Keratinocyte (primary cell): ENCODE measurements around the gene OR1F1.

Experiments used
- EZH2 ChIP-seq: IDR thresholded peaks from one replicate; pipeline ENCODE4 v1.6.1; 2012; ENCODE audit warnings: inconsistent platforms, mild to moderate bottlenecking, low read length, moderate library complexity
- TF ChIP-seq, protein P1 (sequence below), 3 experiments: IDR thresholded peaks in 1 of 3; conservative IDR thresholded peaks in 1 of 3; optimal IDR thresholded peaks in 1 of 3; 2 replicates in 2 of 3; 3 replicates in 1 of 3; pipeline versions ENCODE3 to v1.5.1; 2011; ENCODE audit warnings: low read length in 3 of 3, mild to moderate bottlenecking in 3 of 3, moderate library complexity in 2 of 3, control low read depth in 1 of 3, inconsistent platforms in 1 of 3; ENCODE audit not compliant: insufficient read depth in 2 of 3; ENCODE audit errors: extremely low read depth in 1 of 3

DNA sequence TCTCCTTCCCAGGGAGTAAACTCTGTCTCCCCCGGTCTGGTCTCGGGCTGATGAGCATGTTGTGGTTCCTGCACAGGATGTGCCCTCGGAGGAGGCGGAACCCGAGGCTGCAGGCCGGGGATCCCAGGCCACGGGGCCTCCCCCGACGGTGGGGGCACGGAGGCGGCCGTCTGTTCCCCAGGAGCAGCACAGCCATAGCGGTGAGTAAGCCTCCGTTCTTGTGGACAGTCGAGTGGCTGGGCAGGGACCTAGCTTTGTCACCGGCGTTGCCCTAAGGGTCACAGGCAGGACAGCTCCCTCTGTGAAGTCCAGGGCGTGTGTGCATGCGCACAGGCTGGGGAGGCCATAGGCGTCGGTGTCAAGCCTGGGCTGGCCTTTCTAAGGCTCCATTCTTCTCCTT is 49.7 kb upstream of the OR1F1 start:
- TF ChIP-seq, protein P1, sequence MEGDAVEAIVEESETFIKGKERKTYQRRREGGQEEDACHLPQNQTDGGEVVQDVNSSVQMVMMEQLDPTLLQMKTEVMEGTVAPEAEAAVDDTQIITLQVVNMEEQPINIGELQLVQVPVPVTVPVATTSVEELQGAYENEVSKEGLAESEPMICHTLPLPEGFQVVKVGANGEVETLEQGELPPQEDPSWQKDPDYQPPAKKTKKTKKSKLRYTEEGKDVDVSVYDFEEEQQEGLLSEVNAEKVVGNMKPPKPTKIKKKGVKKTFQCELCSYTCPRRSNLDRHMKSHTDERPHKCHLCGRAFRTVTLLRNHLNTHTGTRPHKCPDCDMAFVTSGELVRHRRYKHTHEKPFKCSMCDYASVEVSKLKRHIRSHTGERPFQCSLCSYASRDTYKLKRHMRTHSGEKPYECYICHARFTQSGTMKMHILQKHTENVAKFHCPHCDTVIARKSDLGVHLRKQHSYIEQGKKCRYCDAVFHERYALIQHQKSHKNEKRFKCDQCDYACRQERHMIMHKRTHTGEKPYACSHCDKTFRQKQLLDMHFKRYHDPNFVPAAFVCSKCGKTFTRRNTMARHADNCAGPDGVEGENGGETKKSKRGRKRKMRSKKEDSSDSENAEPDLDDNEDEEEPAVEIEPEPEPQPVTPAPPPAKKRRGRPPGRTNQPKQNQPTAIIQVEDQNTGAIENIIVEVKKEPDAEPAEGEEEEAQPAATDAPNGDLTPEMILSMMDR (optimal IDR thresholded peaks at IDR 0.05 in 1 of 3, IDR thresholded peaks at IDR 0.05 in 1 of 3, conservative IDR thresholded peaks at IDR 0.05 in 1 of 3; ENCODE audit: extremely low read depth in 1 of 3, insufficient read depth in 2 of 3, low read length in 3 of 3): no peak
- TF ChIP-seq EZH2: no peak
